ENCODE data around the gene RPS19BP1. TPM values are rescaled to one million over a fixed set of nuclear protein-coding genes. Genes with fewer than 3 reads are reported as not detected.

Gene RPS19BP1
- polyA plus RNA-seq, 1 of the 3 experiments (the other 2 are of a cell fraction), result 97.2 TPM

GRCh38 chr22:39537975-39538374 is 5.4 kb upstream of the RPS19BP1 start:
- H3K27me3 ChIP-seq (ENCODE audit: insufficient read depth), result no peaks in the 10 kb centered on the region
- no peak overlapping the region for H3K9ac ChIP-seq
- TF ChIP-seq ELF1 (IDR thresholded peaks at IDR 0.05) (no peak), EZH2phosphoT487 (IDR thresholded peaks at IDR 0.05; ENCODE audit: borderline replicate concordance, low read depth) (no peak), SMC3 (IDR thresholded peaks at IDR 0.05; ENCODE audit: low read depth, low read length) (no peak), FOSL2 (IDR thresholded peaks at IDR 0.05; ENCODE audit: borderline replicate concordance, low read depth) (no peak), USF1 (IDR thresholded peaks at IDR 0.05; ENCODE audit: borderline replicate concordance, low read depth) (no peak), TCF12 (IDR thresholded peaks at IDR 0.05) (no peak), GABPA (IDR thresholded peaks at IDR 0.05; ENCODE audit: low read depth) (no peak), IRF3 (IDR thresholded peaks at IDR 0.05; ENCODE audit: low read depth, low read length) (no peak), NRF1 (IDR thresholded peaks at IDR 0.05; ENCODE audit: low read depth, low read length) (no peak), EP300 (IDR thresholded peaks at IDR 0.05; ENCODE audit: borderline replicate concordance in 1 of 2, low read depth in 1 of 2, low read length in 1 of 2) (no peak), TEAD4 (IDR thresholded peaks at IDR 0.05; ENCODE audit: borderline replicate concordance, insufficient read depth) (no peak), REST (IDR thresholded peaks at IDR 0.05; ENCODE audit: low read depth, low read length) (no peak), CHD2 (IDR thresholded peaks at IDR 0.05; ENCODE audit: low read length, partially characterized antibody) (no peak), POLR2AphosphoS5 (IDR thresholded peaks at IDR 0.05; ENCODE audit: low read depth, low read length) (no peak), USF2 (IDR thresholded peaks at IDR 0.05; ENCODE audit: borderline replicate concordance, low read depth, low read length) (no peak), MEF2A (IDR thresholded peaks at IDR 0.05; ENCODE audit: borderline replicate concordance, low read depth) (no peak), NFIC (IDR thresholded peaks at IDR 0.05; ENCODE audit: borderline replicate concordance) (no peak), RFX5 (IDR thresholded peaks at IDR 0.05; ENCODE audit: low read length) (no peak), PBX3 (IDR thresholded peaks at IDR 0.05) (no peak)
- no peaks in the 10 kb centered on the region for H3K79me2 ChIP-seq (ENCODE audit: insufficient read depth)
- 30% methylated on average over 2 of the region's 2 CpGs for WGBS (ENCODE audit: low lambda C conversion rate)
- ChIA-PET POLR2A (no interaction called here), CTCF (interaction anchor here (1.6 to 3.7 kb wide), 2 partner anchors 487 to 498 kb away, joined by 4 to 24 read pairs; no protein-coding TSS in a partner anchor)
- H2AFZ ChIP-seq (ENCODE audit: low read depth), result no peak overlapping the region
- no peak for DNase-seq
- H3F3A ChIP-seq (replicated peaks; ENCODE audit: insufficient read depth), result no peaks in the 10 kb centered on the region
- H4K20me1 ChIP-seq (ENCODE audit: insufficient read depth), result no peaks in the 10 kb centered on the region
- no peaks in the 10 kb centered on the region for H3K9me3 ChIP-seq
- no peak overlapping the region for H3K4me2 ChIP-seq
- H3K36me3 ChIP-seq (replicated peaks in 1 of 2; ENCODE audit: control insufficient read depth in 1 of 2, insufficient read depth in 2 of 2, low read length in 1 of 2), result no peaks in the 10 kb centered on the region
- H3K9me2 ChIP-seq, result no peaks in the 10 kb centered on the region
- no peak overlapping the region for H3K27ac ChIP-seq (ENCODE audit: low read depth in 2 of 2, low read length in 1 of 2)
- H3K4me1 ChIP-seq (ENCODE audit: control insufficient read depth in 1 of 2, insufficient read depth in 2 of 2, low read depth in 1 of 2, low read length in 1 of 2), result no peaks in the 10 kb centered on the region; a peak in 1 of 4 replicates
- H3K4me3 ChIP-seq (ENCODE audit: low read depth in 2 of 2, low read length in 1 of 2), result no peak overlapping the region

Measured in SK-N-SH (cell line).